CD4-positive, CD25-positive, alpha-beta regulatory T cell (primary cell): Measurements from ENCODE around the gene MELTF. TPM values are rescaled to one million over a fixed set of nuclear protein-coding genes. Genes with fewer than 3 reads are reported as not detected.

Source experiments
- ATAC-seq, 2 donors: fragments of 150-1000 bp; cut with Tn5 transposase; one replicate each; pipeline ENCODE4 v1.10.0; 2021; ENCODE audit warnings: low read depth in 2 of 2, moderate number of reproducible peaks in 2 of 2, moderate library complexity in 1 of 2
- DNase-seq, 3 donors: peaks; one replicate each; pipeline versions ENCODE4 v3.0.0 to v3.0.0-alpha.2; 2012 to 2022; ENCODE audit warnings: mixed read lengths in 1 of 3
- H3K27ac ChIP-seq: one replicate; pipeline ENCODE4 v1.7.0; 2013; ENCODE audit warnings: mild to moderate bottlenecking, low read length; ENCODE audit not compliant: insufficient read depth, poor library complexity, severe bottlenecking
- H3K27me3 ChIP-seq: one replicate; pipeline ENCODE4 v1.7.0; 2013; ENCODE audit warnings: low read length; ENCODE audit not compliant: control insufficient read depth, insufficient read depth
- H3K36me3 ChIP-seq: one replicate; pipeline ENCODE4 v1.7.0; 2013; ENCODE audit warnings: mild to moderate bottlenecking, low read length, moderate library complexity; ENCODE audit not compliant: control insufficient read depth, insufficient read depth
- H3K4me1 ChIP-seq: 2 replicates; pipeline ENCODE4 v1.7.0; 2013; ENCODE audit warnings: mild to moderate bottlenecking, low read length; ENCODE audit not compliant: insufficient read depth, control insufficient read depth, poor library complexity, severe bottlenecking
- H3K4me3 ChIP-seq: one replicate; pipeline ENCODE4 v1.7.0; 2013; ENCODE audit warnings: low read depth, mild to moderate bottlenecking, low read length, moderate library complexity
- H3K9me3 ChIP-seq, 2 experiments: 1 replicate in 1 of 2; 2 replicates in 1 of 2; pipeline ENCODE4 v1.7.0; 2013; ENCODE audit warnings: low read length in 2 of 2, mild to moderate bottlenecking in 1 of 2, moderate library complexity in 1 of 2; ENCODE audit not compliant: control insufficient read depth in 2 of 2
- H3K27ac Mint-ChIP-seq, 3 donors: one replicate each; pipeline ENCODE4 v1.8.0; 2020 to 2022; ENCODE audit warnings: mild to moderate bottlenecking in 3 of 3, mixed read lengths in 3 of 3, moderate library complexity in 2 of 3
- H3K27me3 Mint-ChIP-seq: one replicate; pipeline ENCODE4 v1.8.0; 2022; ENCODE audit warnings: mild to moderate bottlenecking, mixed read lengths
- H3K36me3 Mint-ChIP-seq: one replicate; pipeline ENCODE4 v1.8.0; 2020; ENCODE audit warnings: mixed read lengths
- H3K4me1 Mint-ChIP-seq, 4 donors: one replicate each; pipeline ENCODE4 v1.8.0; 2020 to 2022; ENCODE audit warnings: mixed read lengths in 4 of 4, mild to moderate bottlenecking in 1 of 4
- H3K4me3 Mint-ChIP-seq, 4 donors: one replicate each; pipeline ENCODE4 v1.8.0; 2020 to 2022; ENCODE audit warnings: mild to moderate bottlenecking in 4 of 4, mixed read lengths in 4 of 4, moderate library complexity in 3 of 4
- H3K9me3 Mint-ChIP-seq, 7 donors: one replicate each; pipeline ENCODE4 v1.8.0; 2020 to 2022; ENCODE audit warnings: mixed read lengths in 7 of 7, mild to moderate bottlenecking in 3 of 7, moderate library complexity in 2 of 7
- polyA plus RNA-seq, 4 donors: library from polyadenylated mRNA; unstranded; fragments of 300-500 nt; fragmentation: Illumina TruSeq; gene quantifications; one replicate each; pipeline ENCODE4 v1.2.3, GENCODE V29; 2021
- total RNA-seq: library from RNA; stranded (reverse); gene quantifications from one replicate; pipeline ENCODE4 v1.2.3, GENCODE V29; 2022

Gene MELTF
- total and polyA plus RNA-seq, 5 donors from 2014 or later: 0.10 to 1.4 (median 0.47) TPM

GRCh38 chr3:197011780-197012539, 17.7 kb downstream of the MELTF start:
- H3K36me3 Mint-ChIP-seq: no peaks in the 10 kb centered on the region
- Histone ChIP-seq H3K4me1 (no peaks in the 10 kb centered on the region), H3K27me3 (no peaks in the 10 kb centered on the region), H3K4me3 (no peak overlapping the region), H3K36me3 (no peaks in the 10 kb centered on the region), H3K9me3 (no peaks in the 10 kb centered on the region), H3K27ac (no peak overlapping the region)
- no peaks in the 10 kb centered on the region for H3K4me1 Mint-ChIP-seq
- no peak overlapping the region for H3K4me3 Mint-ChIP-seq
- no peak for ATAC-seq
- H3K9me3 Mint-ChIP-seq: no peaks in the 10 kb centered on the region
- H3K27ac Mint-ChIP-seq: no peak overlapping the region
- peaks cover 4% of the 10 kb centered on the region for H3K27me3 Mint-ChIP-seq
- no peak for DNase-seq

GRCh38 chr3:197010556-197011351, 18.9 kb downstream of the MELTF start:
- DNase-seq (no peak), ATAC-seq (no peak)
- Mint-ChIP-seq H3K9me3 (no peaks in the 10 kb centered on the region), H3K36me3 (no peaks in the 10 kb centered on the region), H3K4me1 (no peaks in the 10 kb centered on the region), H3K4me3 (no peak overlapping the region), H3K27ac (no peak overlapping the region), H3K27me3 (peaks cover 4% of the 10 kb centered on the region)
- Histone ChIP-seq H3K36me3 (no peaks in the 10 kb centered on the region), H3K4me1 (no peaks in the 10 kb centered on the region), H3K27ac (no peak overlapping the region), H3K9me3 (no peaks in the 10 kb centered on the region), H3K27me3 (no peaks in the 10 kb centered on the region), H3K4me3 (no peak overlapping the region)

GRCh38 chr3:197009532-197010019, 20.0 kb downstream of the MELTF start:
- no peaks in the 10 kb centered on the region for H3K36me3 Mint-ChIP-seq
- H3K9me3 Mint-ChIP-seq: no peaks in the 10 kb centered on the region
- H3K27me3 ChIP-seq: no peaks in the 10 kb centered on the region
- H3K27ac ChIP-seq: no peak overlapping the region
- no peaks in the 10 kb centered on the region for H3K9me3 ChIP-seq
- H3K27me3 Mint-ChIP-seq: peaks cover 4% of the 10 kb centered on the region
- no peaks in the 10 kb centered on the region for H3K36me3 ChIP-seq
- no peak for ATAC-seq
- DNase-seq: no peak
- peaks cover 0 to 1% (median 0%) of the 10 kb centered on the region in 4 donors for H3K4me1 Mint-ChIP-seq
- H3K4me3 ChIP-seq: no peak overlapping the region
- no peak overlapping the region for H3K27ac Mint-ChIP-seq
- no peak overlapping the region for H3K4me3 Mint-ChIP-seq
- H3K4me1 ChIP-seq: no peaks in the 10 kb centered on the region

- Mint-ChIP-seq H3K9me3 (no peaks in the 10 kb centered on the region), H3K27me3 (peaks cover 4% of the 10 kb centered on the region), H3K4me1 (peaks cover 0 to 9% (median 1%) of the 10 kb centered on the region in 4 donors), H3K27ac (no peak overlapping the region), H3K36me3 (no peaks in the 10 kb centered on the region), H3K4me3 (no peak overlapping the region)
- H3K36me3 ChIP-seq: no peaks in the 10 kb centered on the region
- DNase-seq: no peak
- no peaks in the 10 kb centered on the region for H3K9me3 ChIP-seq
- ATAC-seq: no peak
- H3K27me3 ChIP-seq: no peaks in the 10 kb centered on the region
- H3K4me3 ChIP-seq: no peak overlapping the region
- no peak overlapping the region for H3K27ac ChIP-seq
- H3K4me1 ChIP-seq: peaks cover 6% of the 10 kb centered on the region
Measured at GRCh38 chr3:197008436-197009209, 21.0 kb downstream of the MELTF start.

- Mint-ChIP-seq H3K4me3 (no peak overlapping the region), H3K27ac (no peak overlapping the region), H3K4me1 (peaks cover 0 to 9% (median 1%) of the 10 kb centered on the region in 4 donors), H3K27me3 (peaks cover 4% of the 10 kb centered on the region), H3K36me3 (no peaks in the 10 kb centered on the region), H3K9me3 (peaks cover 0 to 1% (median 0%) of the 10 kb centered on the region in 7 donors)
- Histone ChIP-seq H3K4me1 (peaks cover 8% of the 10 kb centered on the region), H3K4me3 (no peak overlapping the region), H3K27me3 (no peaks in the 10 kb centered on the region), H3K9me3 (no peaks in the 10 kb centered on the region), H3K27ac (no peak overlapping the region), H3K36me3 (no peaks in the 10 kb centered on the region)
- ATAC-seq (no peak), DNase-seq (no peak)
Measured at GRCh38 chr3:197007953-197008352, 21.7 kb downstream of the MELTF start.

- H3K27ac Mint-ChIP-seq: no peak overlapping the region
Measured at GRCh38 chr3:197007296-197007940, 22.2 kb downstream of the MELTF start.

GRCh38 chr3:197006860-197007259, 22.8 kb downstream of the MELTF start:
- no peak overlapping the region for H3K4me3 Mint-ChIP-seq
- peaks cover 4% of the 10 kb centered on the region for H3K27me3 Mint-ChIP-seq
- Histone ChIP-seq H3K27ac (no peak overlapping the region), H3K4me3 (no peak overlapping the region), H3K4me1 (peaks cover 8% of the 10 kb centered on the region), H3K36me3 (no peaks in the 10 kb centered on the region), H3K27me3 (no peaks in the 10 kb centered on the region), H3K9me3 (no peaks in the 10 kb centered on the region)
- ATAC-seq: no peak
- H3K4me1 Mint-ChIP-seq: peaks cover 0 to 9% (median 2%) of the 10 kb centered on the region in 4 donors
- no peaks in the 10 kb centered on the region for H3K36me3 Mint-ChIP-seq
- peaks cover 0 to 1% (median 0%) of the 10 kb centered on the region in 7 donors for H3K9me3 Mint-ChIP-seq
- no peak overlapping the region for H3K27ac Mint-ChIP-seq
- DNase-seq: no peak

More at GRCh38 chr3:197007296-197007940, 22.2 kb downstream of the MELTF start:
- no peak overlapping the region for H3K4me3 ChIP-seq
- H3K27ac ChIP-seq: no peak overlapping the region
- no peaks in the 10 kb centered on the region for H3K36me3 ChIP-seq
- Mint-ChIP-seq H3K4me1 (peaks cover 0 to 9% (median 1%) of the 10 kb centered on the region in 4 donors), H3K36me3 (no peaks in the 10 kb centered on the region), H3K4me3 (no peak overlapping the region), H3K9me3 (peaks cover 0 to 1% (median 0%) of the 10 kb centered on the region in 7 donors), H3K27me3 (peaks cover 4% of the 10 kb centered on the region)
- peaks cover 8% of the 10 kb centered on the region for H3K4me1 ChIP-seq
- ATAC-seq: no peak
- no peaks in the 10 kb centered on the region for H3K27me3 ChIP-seq
- DNase-seq: no peak
- H3K9me3 ChIP-seq: no peaks in the 10 kb centered on the region
